HepG2 (cell line): ENCODE measurements around the gene CPNE5. TPM values are rescaled to one million over a fixed set of nuclear protein-coding genes. Genes with fewer than 3 reads are reported as not detected.

Experiments used
- ATAC-seq: fragments of 200-7000 bp; cut with Tn5 transposase; 3 replicates; pipeline ENCODE4 v1.9.1; 2020; ENCODE audit warnings: mild to moderate bottlenecking, moderate library complexity
- BruUV-seq: library from RNA; stranded (reverse); fragments of 400-500 nt; replicated peaks from 2 replicates; lab custom pipeline; 2021; lab: Mats Ljungman, UMichigan
- CTCF ChIA-PET: fragments of 300-600 bp; formaldehyde crosslinking; extraction: SDS; loops from one replicate; lab custom pipeline; 2021; ENCODE audit warnings: low total read pairs, inconsistent platforms, low intra/inter-chr PET ratio; lab: Yijun Ruan, JAX
- POLR2A ChIA-PET: fragments of 350-600 bp; sonication (Branson Sonifier 250); formaldehyde crosslinking; loops from one replicate; lab custom pipeline; 2020; ENCODE audit warnings: antibody characterized with exemption, inconsistent platforms; lab: Yijun Ruan, JAX
- DNase-seq: peaks from one replicate; pipeline ENCODE4 v3.0.0-alpha.2; 2015; ENCODE audit warnings: low spot score
- FAIRE-seq: peaks from 3 replicates; lab custom pipeline; 2011; peaks lifted over from hg19 to GRCh38; lab: Jason Lieb, UNC
- H2AFZ ChIP-seq: one replicate; pipeline ENCODE4 v1.6.1; 2011; ENCODE audit warnings: low read length, inconsistent platforms
- H3K27ac ChIP-seq: fragments of 300-600 bp; 3 replicates; pipeline ENCODE4 v1.8.0; 2011; ENCODE audit warnings: mixed run types, mild to moderate bottlenecking, mixed read lengths, low read length, inconsistent platforms; ENCODE audit not compliant: insufficient read depth; ENCODE audit errors: extremely low read length
- H3K27me3 ChIP-seq, 2 experiments: fragments of 200-600 bp in 1 of 2; 2 replicates in 1 of 2; 3 replicates in 1 of 2; pipeline versions ENCODE4 v1.6.0 to v1.8.0; 2011; ENCODE audit warnings: low read length in 2 of 2, mild to moderate bottlenecking in 2 of 2, moderate library complexity in 2 of 2, inconsistent platforms in 1 of 2; ENCODE audit not compliant: insufficient read depth in 2 of 2, control insufficient read depth in 1 of 2
- H3K36me3 ChIP-seq, 2 experiments: fragments of 200-600 bp in 1 of 2; replicated peaks in 1 of 2; 2 replicates in 1 of 2; 3 replicates in 1 of 2; pipeline versions ENCODE4 v1.5.1 to v1.8.0; 2011; ENCODE audit warnings: low read length in 2 of 2, inconsistent platforms in 1 of 2; ENCODE audit not compliant: insufficient read depth in 2 of 2, control insufficient read depth in 1 of 2
- H3K4me1 ChIP-seq: 2 replicates; pipeline ENCODE4 v1.5.1; 2012; ENCODE audit warnings: low read length, inconsistent platforms; ENCODE audit not compliant: insufficient read depth
- H3K4me2 ChIP-seq: 2 replicates; pipeline ENCODE4 v1.6.0; 2011; ENCODE audit warnings: low read depth, low read length, inconsistent platforms
- H3K4me3 ChIP-seq, 3 experiments: fragments of 200-600 bp in 1 of 3; sonication (generic), shearing (Covaris generic) in 1 of 3; replicated peaks in 1 of 3; 2 replicates each; pipeline ENCODE4 v1.5.1; 2011 to 2016; ENCODE audit warnings: low read length in 3 of 3, inconsistent platforms in 2 of 3, low read depth in 2 of 3, mild to moderate bottlenecking in 2 of 3, control low read depth in 1 of 3, mixed read lengths in 1 of 3; ENCODE audit not compliant: insufficient read depth in 1 of 3
- H3K79me2 ChIP-seq: one replicate; pipeline ENCODE4 v1.6.1; 2011; ENCODE audit warnings: low read length, inconsistent platforms; ENCODE audit not compliant: insufficient read depth
- H3K9ac ChIP-seq: 2 replicates; pipeline ENCODE4 v1.6.0; 2011; ENCODE audit warnings: mild to moderate bottlenecking, low read depth, low read length, inconsistent platforms; ENCODE audit not compliant: insufficient read depth
- H3K9me3 ChIP-seq: 2 replicates; pipeline ENCODE4 v1.5.1; 2012; ENCODE audit warnings: mild to moderate bottlenecking, low read length
- H4K20me1 ChIP-seq: 2 replicates; pipeline ENCODE4 v1.6.0; 2011; ENCODE audit warnings: inconsistent platforms, mild to moderate bottlenecking, low read length, moderate library complexity; ENCODE audit not compliant: insufficient read depth
- CEBPG ChIP-seq: IDR thresholded peaks from 2 replicates; pipeline ENCODE4 v1.6.1; 2016
- EZH2 ChIP-seq: conservative IDR thresholded peaks from 2 replicates; pipeline ENCODE4 v1.6.1; 2012; ENCODE audit warnings: mild to moderate bottlenecking, low read depth, low read length, moderate library complexity
- FOSL1 ChIP-seq: sonication (generic); formaldehyde crosslinking; IDR thresholded peaks from 2 replicates; pipeline ENCODE4 v1.9.0; 2021; ENCODE audit warnings: missing genetic modification reagents, borderline replicate concordance
- FOXC1 ChIP-seq: sonication (generic); formaldehyde crosslinking; IDR thresholded peaks from 2 replicates; pipeline ENCODE4 v1.8.0; 2022; ENCODE audit warnings: mild to moderate bottlenecking, missing genetic modification reagents, borderline replicate concordance
- JDP2 ChIP-seq: sonication (generic); formaldehyde crosslinking; IDR thresholded peaks from 2 replicates; pipeline ENCODE4 v1.8.1; 2022; ENCODE audit warnings: missing genetic modification reagents, borderline replicate concordance
- KDM1A ChIP-seq: IDR thresholded peaks from 2 replicates; pipeline ENCODE4 v1.6.1; 2016; ENCODE audit warnings: missing compliant biosample characterization
- NAIF1 ChIP-seq: sonication (generic); formaldehyde crosslinking; IDR thresholded peaks from 2 replicates; pipeline ENCODE4 v1.5.0; 2020; ENCODE audit warnings: mild to moderate bottlenecking, missing genetic modification reagents, borderline replicate concordance
- NFKBIZ ChIP-seq: IDR thresholded peaks from 2 replicates; pipeline ENCODE4 v1.6.1; 2018; ENCODE audit warnings: missing genetic modification reagents, missing compliant biosample characterization
- RORA ChIP-seq: sonication (generic); formaldehyde crosslinking; IDR thresholded peaks from 2 replicates; pipeline ENCODE4 v1.5.0; 2020; ENCODE audit warnings: mild to moderate bottlenecking, missing genetic modification reagents, moderate library complexity
- SMAD3 ChIP-seq: sonication (generic); formaldehyde crosslinking; IDR thresholded peaks from 2 replicates; pipeline ENCODE4 v1.4.0; 2020; ENCODE audit warnings: missing genetic modification reagents
- ZBTB42 ChIP-seq: sonication (generic); formaldehyde crosslinking; IDR thresholded peaks from 2 replicates; pipeline ENCODE4 v1.5.0; 2020; ENCODE audit warnings: mild to moderate bottlenecking, missing genetic modification reagents
- ZEB1 ChIP-seq: IDR thresholded peaks from 2 replicates; pipeline ENCODE4 v1.6.1; 2012; ENCODE audit warnings: mild to moderate bottlenecking, low read depth, inconsistent platforms; ENCODE audit not compliant: insufficient replicate concordance
- ZFYVE20 ChIP-seq: sonication (generic); formaldehyde crosslinking; IDR thresholded peaks from 2 replicates; pipeline ENCODE4 v1.8.0; 2023; ENCODE audit warnings: low read depth, mild to moderate bottlenecking, moderate library complexity, missing genetic modification reagents, borderline replicate concordance
- WGBS: methylation state at CpG from one replicate; pipeline ENCODE4 v1.1.6; 2017; ENCODE audit warnings: low lambda C conversion rate; 5-methylcytosine and 5-hydroxymethylcytosine counted together
- in situ Hi-C: cut with HindIII; loops from 2 replicates; pipeline ENCODE4 v1.10.0; 2017; ENCODE audit warnings: low pct_unique_long_range_greater_than_20kb; ENCODE audit not compliant: extremely low pct_ligation_motif_present
- intact Hi-C: fragments of 100-400 bp; cut with micrococcal nuclease; formaldehyde crosslinking; loops from one replicate; pipeline ENCODE4 v1.10.0; 2022; ENCODE audit not compliant: unreplicated experiment
- polyA plus RNA-seq, 8 experiments: library from polyadenylated mRNA; depleted of rRNA in 3 of 8; stranded (reverse) in 7 of 8; unstranded in 1 of 8; fragments of >200 nt; fragmentation: Illumina TruSeq in 4 of 8; extraction: Trizol in 4 of 8; gene quantifications; 2 replicates each; pipeline versions ENCODE4 v1.2.1 to v1.2.3, GENCODE V29; 2011 to 2016; ENCODE audit warnings: low read depth in 4 of 8, missing spikeins in 1 of 8, mixed read lengths in 1 of 8; ENCODE audit not compliant: insufficient read depth in 1 of 8
- total RNA-seq, 5 experiments: library from RNA; depleted of rRNA; stranded (reverse); fragments of >200 nt; fragmentation: Illumina TruSeq; extraction: Trizol; gene quantifications; 2 replicates each; pipeline ENCODE4 v1.2.3, GENCODE V29; 2016; ENCODE audit warnings: low read depth in 1 of 5
- TF ChIP-seq, protein P1 (sequence below): sonication (generic); formaldehyde crosslinking; IDR thresholded peaks from 2 replicates; pipeline ENCODE4 v1.5.1; 2020; ENCODE audit warnings: mild to moderate bottlenecking, missing genetic modification reagents, borderline replicate concordance
- TF ChIP-seq, protein P2 (sequence below): sonication (generic); formaldehyde crosslinking; IDR thresholded peaks from 2 replicates; pipeline ENCODE4 v1.5.0; 2020; ENCODE audit warnings: mild to moderate bottlenecking, missing genetic modification reagents, borderline replicate concordance

CPNE5 gene
- total and polyA plus RNA-seq, 2 of the 13 experiments (the other 11 are each of a cell fraction or from before 2014, with no cell fraction given), result 0.16 TPM; not detected in 1

DNA sequence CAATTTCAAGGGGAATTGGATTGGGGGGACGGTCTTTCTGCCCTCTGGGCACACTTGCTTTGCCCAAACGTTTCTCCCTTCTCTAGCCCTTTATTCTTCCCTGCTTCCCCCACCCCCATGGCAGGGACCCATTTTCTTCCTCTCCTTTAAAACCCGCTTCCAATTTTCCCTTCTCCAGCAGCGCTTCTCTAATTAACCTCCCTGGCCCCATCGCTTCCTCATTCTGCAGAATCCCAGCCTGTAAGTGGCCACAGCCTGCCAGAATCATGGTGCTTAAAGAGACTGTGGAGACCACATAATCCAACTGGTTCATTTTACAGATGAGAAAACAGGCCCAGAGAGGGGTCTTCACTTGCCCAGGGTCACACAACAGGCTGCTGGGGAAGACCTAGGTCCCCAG lies 61.4 kb downstream of the CPNE5 start (continued):
- TF ChIP-seq EZH2 (no peak), RORA (no peak), NFKBIZ (CRISPR knock-in tag) (no peak), SMAD3 (CRISPR knock-in tag) (no peak), JDP2 (CRISPR knock-in tag) (no peak), KDM1A (CRISPR knock-in tag) (no peak), FOSL1 (CRISPR knock-in tag) (no peak), ZBTB42 (CRISPR knock-in tag) (no peak), CEBPG (no peak), ZEB1 (no peak), FOXC1 (CRISPR knock-in tag) (no peak)
- TF ChIP-seq, protein P1, sequence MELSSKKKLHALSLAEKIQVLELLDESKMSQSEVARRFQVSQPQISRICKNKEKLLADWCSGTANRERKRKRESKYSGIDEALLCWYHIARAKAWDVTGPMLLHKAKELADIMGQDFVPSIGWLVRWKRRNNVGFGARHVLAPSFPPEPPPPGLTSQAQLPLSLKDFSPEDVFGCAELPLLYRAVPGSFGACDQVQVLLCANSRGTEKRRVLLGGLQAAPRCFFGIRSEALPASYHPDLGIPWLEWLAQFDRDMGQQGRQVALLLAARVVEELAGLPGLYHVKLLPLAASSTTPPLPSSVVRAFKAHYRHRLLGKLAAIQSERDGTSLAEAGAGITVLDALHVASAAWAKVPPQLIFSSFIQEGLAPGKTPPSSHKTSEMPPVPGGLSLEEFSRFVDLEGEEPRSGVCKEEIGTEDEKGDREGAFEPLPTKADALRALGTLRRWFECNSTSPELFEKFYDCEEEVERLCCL, result no peak

DNA sequence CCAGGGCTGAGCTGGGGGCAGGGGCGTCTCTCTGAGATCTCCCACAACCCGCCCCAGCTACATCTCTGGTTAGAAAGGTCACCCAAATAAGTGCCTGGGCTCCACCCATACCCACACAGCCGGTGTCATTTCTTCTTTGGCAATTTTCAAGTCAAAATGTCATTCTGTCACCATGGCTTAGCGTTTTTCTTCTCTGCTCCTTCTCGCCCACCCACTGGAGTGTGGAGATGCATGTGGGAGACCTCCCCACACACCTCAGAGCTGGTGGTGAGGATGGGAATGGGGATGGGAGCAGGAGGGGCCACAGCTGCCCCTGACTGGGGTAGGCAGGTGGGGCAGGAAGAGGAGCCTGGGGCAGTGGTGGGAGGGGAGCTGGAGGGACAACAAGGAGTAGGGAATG lies 63.1 kb downstream of the CPNE5 start:
- Histone ChIP-seq H3K4me3 (no peak overlapping the region), H3K36me3 (no peaks in the 10 kb centered on the region), H3K27ac (no peak overlapping the region), H3K27me3 (peaks cover 17 to 85% of the 10 kb centered on the region in 2 experiments; a peak in 4 of 5 replicates), H3K9ac (no peak overlapping the region), H3K9me3 (no peaks in the 10 kb centered on the region), H3K4me1 (peaks cover 12% of the 10 kb centered on the region), H3K4me2 (no peak overlapping the region), H4K20me1 (no peaks in the 10 kb centered on the region), H3K79me2 (no peaks in the 10 kb centered on the region), H2AFZ (no peak overlapping the region)
- no peak for DNase-seq
- in situ Hi-C loops, result loop anchor here (10.0 kb wide), 1 partner anchor 239 kb away; no protein-coding TSS in a partner anchor
- intact Hi-C loops, result no loop called here
- no peak for ATAC-seq
- ChIA-PET POLR2A (interaction anchor here (0.6 kb wide), 1 partner anchor 180 kb away, joined by 3 read pairs; no protein-coding TSS in a partner anchor), CTCF (no interaction called here)
- no peak for FAIRE-seq
- no TSS peak for BruUV-seq
- 8% methylated on average over 5 of the region's 5 CpGs for WGBS
- TF ChIP-seq, protein P2, sequence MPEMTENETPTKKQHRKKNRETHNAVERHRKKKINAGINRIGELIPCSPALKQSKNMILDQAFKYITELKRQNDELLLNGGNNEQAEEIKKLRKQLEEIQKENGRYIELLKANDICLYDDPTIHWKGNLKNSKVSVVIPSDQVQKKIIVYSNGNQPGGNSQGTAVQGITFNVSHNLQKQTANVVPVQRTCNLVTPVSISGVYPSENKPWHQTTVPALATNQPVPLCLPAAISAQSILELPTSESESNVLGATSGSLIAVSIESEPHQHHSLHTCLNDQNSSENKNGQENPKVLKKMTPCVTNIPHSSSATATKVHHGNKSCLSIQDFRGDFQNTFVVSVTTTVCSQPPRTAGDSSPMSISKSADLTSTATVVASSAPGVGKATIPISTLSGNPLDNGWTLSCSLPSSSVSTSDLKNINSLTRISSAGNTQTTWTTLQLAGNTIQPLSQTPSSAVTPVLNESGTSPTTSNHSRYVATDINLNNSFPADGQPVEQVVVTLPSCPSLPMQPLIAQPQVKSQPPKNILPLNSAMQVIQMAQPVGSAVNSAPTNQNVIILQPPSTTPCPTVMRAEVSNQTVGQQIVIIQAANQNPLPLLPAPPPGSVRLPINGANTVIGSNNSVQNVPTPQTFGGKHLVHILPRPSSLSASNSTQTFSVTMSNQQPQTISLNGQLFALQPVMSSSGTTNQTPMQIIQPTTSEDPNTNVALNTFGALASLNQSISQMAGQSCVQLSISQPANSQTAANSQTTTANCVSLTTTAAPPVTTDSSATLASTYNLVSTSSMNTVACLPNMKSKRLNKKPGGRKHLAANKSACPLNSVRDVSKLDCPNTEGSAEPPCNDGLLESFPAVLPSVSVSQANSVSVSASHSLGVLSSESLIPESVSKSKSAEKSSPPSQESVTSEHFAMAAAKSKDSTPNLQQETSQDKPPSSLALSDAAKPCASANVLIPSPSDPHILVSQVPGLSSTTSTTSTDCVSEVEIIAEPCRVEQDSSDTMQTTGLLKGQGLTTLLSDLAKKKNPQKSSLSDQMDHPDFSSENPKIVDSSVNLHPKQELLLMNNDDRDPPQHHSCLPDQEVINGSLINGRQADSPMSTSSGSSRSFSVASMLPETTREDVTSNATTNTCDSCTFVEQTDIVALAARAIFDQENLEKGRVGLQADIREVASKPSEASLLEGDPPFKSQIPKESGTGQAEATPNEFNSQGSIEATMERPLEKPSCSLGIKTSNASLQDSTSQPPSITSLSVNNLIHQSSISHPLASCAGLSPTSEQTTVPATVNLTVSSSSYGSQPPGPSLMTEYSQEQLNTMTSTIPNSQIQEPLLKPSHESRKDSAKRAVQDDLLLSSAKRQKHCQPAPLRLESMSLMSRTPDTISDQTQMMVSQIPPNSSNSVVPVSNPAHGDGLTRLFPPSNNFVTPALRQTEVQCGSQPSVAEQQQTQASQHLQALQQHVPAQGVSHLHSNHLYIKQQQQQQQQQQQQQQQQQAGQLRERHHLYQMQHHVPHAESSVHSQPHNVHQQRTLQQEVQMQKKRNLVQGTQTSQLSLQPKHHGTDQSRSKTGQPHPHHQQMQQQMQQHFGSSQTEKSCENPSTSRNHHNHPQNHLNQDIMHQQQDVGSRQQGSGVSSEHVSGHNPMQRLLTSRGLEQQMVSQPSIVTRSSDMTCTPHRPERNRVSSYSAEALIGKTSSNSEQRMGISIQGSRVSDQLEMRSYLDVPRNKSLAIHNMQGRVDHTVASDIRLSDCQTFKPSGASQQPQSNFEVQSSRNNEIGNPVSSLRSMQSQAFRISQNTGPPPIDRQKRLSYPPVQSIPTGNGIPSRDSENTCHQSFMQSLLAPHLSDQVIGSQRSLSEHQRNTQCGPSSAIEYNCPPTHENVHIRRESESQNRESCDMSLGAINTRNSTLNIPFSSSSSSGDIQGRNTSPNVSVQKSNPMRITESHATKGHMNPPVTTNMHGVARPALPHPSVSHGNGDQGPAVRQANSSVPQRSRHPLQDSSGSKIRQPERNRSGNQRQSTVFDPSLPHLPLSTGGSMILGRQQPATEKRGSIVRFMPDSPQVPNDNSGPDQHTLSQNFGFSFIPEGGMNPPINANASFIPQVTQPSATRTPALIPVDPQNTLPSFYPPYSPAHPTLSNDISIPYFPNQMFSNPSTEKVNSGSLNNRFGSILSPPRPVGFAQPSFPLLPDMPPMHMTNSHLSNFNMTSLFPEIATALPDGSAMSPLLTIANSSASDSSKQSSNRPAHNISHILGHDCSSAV (CRISPR knock-in tag), result no peak
- no peak for TF ChIP-seq NAIF1 (CRISPR knock-in tag)
- TF ChIP-seq ZFYVE20 (CRISPR knock-in tag), result no peak
